Kidney (tissue), 14 donors: ENCODE measurements around the gene MYLK. TPM values are rescaled to one million over a fixed set of nuclear protein-coding genes. Genes with fewer than 3 reads are reported as not detected.

ENCODE experiments used
- DNase-seq, 5 donors: peaks; one replicate each; pipeline ENCODE4 v3.0.0-alpha.2; 2013 to 2020
- FAIRE-seq: peaks from 2 replicates; lab custom pipeline; 2012; peaks lifted over from hg19 to GRCh38; lab: Jason Lieb, UNC
- H3K27ac ChIP-seq, 2 donors: one replicate each; pipeline ENCODE4 v1.7.0; 2013; ENCODE audit warnings: low read depth in 2 of 2, low read length in 2 of 2, inconsistent platforms in 1 of 2
- H3K27me3 ChIP-seq: one replicate; pipeline ENCODE4 v1.7.1; 2013; ENCODE audit warnings: low read length, inconsistent platforms; ENCODE audit not compliant: control insufficient read depth, insufficient read depth
- H3K36me3 ChIP-seq, 3 donors: one replicate each; pipeline versions ENCODE4 v1.7.0 to v1.7.1; 2013; ENCODE audit warnings: low read length in 3 of 3, control low read depth in 1 of 3, inconsistent platforms in 1 of 3; ENCODE audit not compliant: insufficient read depth in 3 of 3, control insufficient read depth in 2 of 3
- H3K4me1 ChIP-seq, 3 donors: one replicate each; pipeline versions ENCODE4 v1.7.0 to v1.7.1; 2013; ENCODE audit warnings: low read length in 3 of 3, inconsistent platforms in 1 of 3, low read depth in 1 of 3; ENCODE audit not compliant: control insufficient read depth in 2 of 3, insufficient read depth in 2 of 3
- H3K4me3 ChIP-seq, 3 donors: one replicate each; pipeline versions ENCODE4 v1.7.0 to v1.8.1; 2013; ENCODE audit warnings: low read length in 3 of 3, control low read depth in 1 of 3, inconsistent platforms in 1 of 3
- H3K9ac ChIP-seq, 3 donors: one replicate each; pipeline versions ENCODE4 v1.7.0 to v1.7.1; 2013; ENCODE audit warnings: low read length in 3 of 3, control low read depth in 1 of 3, inconsistent platforms in 1 of 3
- H3K9me3 ChIP-seq, 3 donors: one replicate each; pipeline versions ENCODE4 v1.7.0 to v1.7.1; 2013; ENCODE audit warnings: low read length in 3 of 3, control low read depth in 1 of 3, inconsistent platforms in 1 of 3; ENCODE audit not compliant: control insufficient read depth in 2 of 3, insufficient read depth in 1 of 3
- intact Hi-C: fragments of 100-400 bp; cut with DNase I; formaldehyde crosslinking; loops from one replicate; pipeline ENCODE4 v1.11.1; 2022
- polyA plus RNA-seq: library from polyadenylated mRNA; stranded (reverse); fragments of 350-450 nt; fragmentation: Illumina TruSeq; extraction: RNeasy Lipid Tissue Mini Kit (QIAGEN cat#74804); gene quantifications from one replicate; pipeline ENCODE4 v1.2.3, GENCODE V29; 2014; ENCODE audit warnings: low read depth, low replicate concordance; ENCODE audit not compliant: insufficient read depth
- total RNA-seq: library from RNA; stranded (reverse); fragmentation: NEBNext Ultra II Directional; extraction: Animal tissue kit (Norgen Biotek cat#: 25700); gene quantifications from one replicate; pipeline ENCODE4 v1.2.1, GENCODE V29; 2021
- TF ChIP-seq, protein P1 (sequence below): IDR thresholded peaks from 3 replicates; pipeline ENCODE4 v1.5.1; 2012; ENCODE audit warnings: mild to moderate bottlenecking, moderate library complexity, borderline replicate concordance; ENCODE audit not compliant: insufficient read depth; ENCODE audit errors: extremely low read depth
- donor health status: control.
- donor health status: control.
- donor health status: control.
- donor health status: control.
- donor health status: control.
- donor health status: DM: yes; HTN: yes; CAD: no.
- donor health status: Normal renal cell carcinoma (clear cell type).

MYLK gene
- total and polyA plus RNA-seq, 2 donors from 2014 or later, result 25.3 to 164 TPM

DNA sequence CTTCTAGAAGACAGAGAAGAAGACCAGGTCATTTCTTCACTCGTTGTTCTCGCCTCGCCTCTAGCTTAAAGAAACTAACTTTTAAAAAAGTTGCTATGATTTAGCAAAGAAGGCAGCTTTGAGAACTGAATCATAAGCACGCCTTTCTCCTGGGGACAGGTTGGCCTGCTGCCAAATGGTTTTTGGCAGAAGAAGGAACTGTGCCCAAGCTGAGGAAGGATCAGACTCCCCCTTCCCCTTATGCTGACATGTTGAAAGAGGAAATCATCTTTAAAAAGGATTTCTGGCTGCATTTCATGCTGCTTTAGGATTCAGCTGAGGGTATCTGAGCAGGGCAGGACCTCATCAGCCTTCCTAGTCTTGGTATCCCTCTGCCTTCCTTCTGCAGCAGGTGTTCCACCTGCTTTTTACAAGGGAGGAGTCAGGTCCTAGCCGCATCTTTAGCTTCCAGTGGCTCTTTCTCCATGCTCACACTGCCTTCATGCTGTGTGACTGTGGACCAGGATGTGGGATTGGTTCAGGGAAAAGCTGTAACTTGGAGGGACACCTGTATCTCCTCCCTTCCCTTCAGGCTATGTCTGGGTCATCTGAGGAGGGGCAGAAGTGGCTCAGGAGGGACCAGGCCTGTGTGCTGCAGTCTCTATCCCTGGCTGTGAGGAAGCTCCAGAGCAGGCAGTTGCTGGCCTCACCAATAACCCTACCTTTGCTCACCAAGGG, 265.2 kb downstream of the MYLK start:
- TF ChIP-seq, protein P1, sequence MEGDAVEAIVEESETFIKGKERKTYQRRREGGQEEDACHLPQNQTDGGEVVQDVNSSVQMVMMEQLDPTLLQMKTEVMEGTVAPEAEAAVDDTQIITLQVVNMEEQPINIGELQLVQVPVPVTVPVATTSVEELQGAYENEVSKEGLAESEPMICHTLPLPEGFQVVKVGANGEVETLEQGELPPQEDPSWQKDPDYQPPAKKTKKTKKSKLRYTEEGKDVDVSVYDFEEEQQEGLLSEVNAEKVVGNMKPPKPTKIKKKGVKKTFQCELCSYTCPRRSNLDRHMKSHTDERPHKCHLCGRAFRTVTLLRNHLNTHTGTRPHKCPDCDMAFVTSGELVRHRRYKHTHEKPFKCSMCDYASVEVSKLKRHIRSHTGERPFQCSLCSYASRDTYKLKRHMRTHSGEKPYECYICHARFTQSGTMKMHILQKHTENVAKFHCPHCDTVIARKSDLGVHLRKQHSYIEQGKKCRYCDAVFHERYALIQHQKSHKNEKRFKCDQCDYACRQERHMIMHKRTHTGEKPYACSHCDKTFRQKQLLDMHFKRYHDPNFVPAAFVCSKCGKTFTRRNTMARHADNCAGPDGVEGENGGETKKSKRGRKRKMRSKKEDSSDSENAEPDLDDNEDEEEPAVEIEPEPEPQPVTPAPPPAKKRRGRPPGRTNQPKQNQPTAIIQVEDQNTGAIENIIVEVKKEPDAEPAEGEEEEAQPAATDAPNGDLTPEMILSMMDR, result no peak
- Histone ChIP-seq H3K4me3 (no peak overlapping the region), H3K27ac (peak overlapping the region in 1 of 2 donors; percentile 36), H3K27me3 (no peaks in the 10 kb centered on the region), H3K9ac (no peak overlapping the region), H3K4me1 (peaks cover 0 to 15% (median 0%) of the 10 kb centered on the region in 3 donors), H3K9me3 (no peaks in the 10 kb centered on the region), H3K36me3 (peaks cover 2 to 19% (median 18%) of the 10 kb centered on the region in 3 donors)
- peak in 2 of 5 donors; percentile 67 to 88 for DNase-seq
- intact Hi-C loops, result no loop called here
- FAIRE-seq, result no peak

DNA sequence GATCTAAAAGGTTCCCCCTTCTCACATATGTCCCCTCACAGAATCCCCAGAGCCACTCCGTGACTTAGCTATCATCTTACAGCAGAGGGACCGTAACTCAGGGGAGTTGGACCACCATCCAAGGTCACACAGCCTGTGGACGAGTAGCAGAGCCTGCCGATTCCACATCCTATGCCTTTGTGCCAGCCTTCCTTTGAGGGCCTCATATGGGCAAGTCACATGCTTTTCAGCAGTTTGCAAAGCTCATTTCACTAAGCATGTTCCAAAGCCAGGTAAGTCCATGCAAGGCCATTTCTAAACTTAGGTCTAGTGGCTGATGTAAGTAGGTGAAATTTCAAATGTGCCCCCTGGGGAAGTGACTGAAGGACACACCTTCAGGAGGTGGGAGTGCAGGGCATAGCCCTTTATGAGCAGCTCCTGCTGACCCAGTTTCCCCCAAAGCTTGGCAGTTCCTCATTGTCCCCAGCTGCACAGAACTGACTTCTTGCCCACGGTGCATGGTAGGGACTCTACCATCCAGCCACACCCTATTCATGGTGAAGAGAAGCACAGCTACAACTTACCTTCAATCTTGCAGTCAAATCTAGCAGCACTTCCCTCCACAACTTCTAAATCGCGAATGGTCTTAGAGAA, 265.9 kb downstream of the MYLK start:
- peak overlapping the region in 1 of 3 donors; percentile 20 for H3K4me3 ChIP-seq
- TF ChIP-seq, protein P1, result no peak
- peaks cover 2 to 24% (median 22%) of the 10 kb centered on the region in 3 donors for H3K36me3 ChIP-seq
- intact Hi-C loops, result no loop called here
- FAIRE-seq, result no peak
- H3K4me1 ChIP-seq, result peaks cover 0 to 15% (median 0%) of the 10 kb centered on the region in 3 donors
- H3K9me3 ChIP-seq, result no peaks in the 10 kb centered on the region
- no peak for DNase-seq
- peak overlapping the region in 1 of 2 donors; percentile 36 for H3K27ac ChIP-seq
- H3K27me3 ChIP-seq, result no peaks in the 10 kb centered on the region
- no peak overlapping the region for H3K9ac ChIP-seq

DNA sequence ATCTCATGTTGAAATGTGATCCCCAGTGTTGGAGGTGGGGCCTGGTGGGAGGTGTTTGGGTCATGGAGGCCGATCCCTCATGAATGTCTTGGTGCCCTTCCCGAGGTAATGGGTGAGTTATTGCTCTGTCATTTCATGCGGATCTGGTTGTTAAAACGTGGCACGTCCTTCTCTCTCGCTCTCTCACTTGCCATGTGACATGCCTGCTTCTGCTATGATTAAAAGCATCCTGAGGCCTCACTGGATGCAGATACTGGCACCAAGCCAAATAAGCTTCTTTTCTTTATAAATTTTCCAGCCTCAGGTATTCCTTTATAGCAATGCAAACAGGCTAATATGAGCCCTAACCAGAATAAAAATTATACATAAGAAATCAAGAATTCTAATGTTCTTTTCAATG, 267.5 kb downstream of the MYLK start:
- TF ChIP-seq, protein P1, result no peak
- Histone ChIP-seq H3K9ac (no peak overlapping the region), H3K9me3 (no peaks in the 10 kb centered on the region), H3K27ac (no peak overlapping the region), H3K36me3 (peaks cover 2 to 33% (median 17%) of the 10 kb centered on the region in 3 donors), H3K4me1 (peaks cover 0 to 15% (median 0%) of the 10 kb centered on the region in 3 donors), H3K4me3 (no peak overlapping the region), H3K27me3 (no peaks in the 10 kb centered on the region)
- no peak for FAIRE-seq
- intact Hi-C loops, result no loop called here
- DNase-seq, result no peak
